ENCODE results near the gene CD86.
A peak's percentile ranks its signal among the peaks of the same experiment; 100 is the strongest.
"Not testable (repeated sequence)": the region's sequence is repeated elsewhere in the genome, so short reads cannot be mapped to it uniquely, and the experiment has no call there.

CD86 gene, protein sequence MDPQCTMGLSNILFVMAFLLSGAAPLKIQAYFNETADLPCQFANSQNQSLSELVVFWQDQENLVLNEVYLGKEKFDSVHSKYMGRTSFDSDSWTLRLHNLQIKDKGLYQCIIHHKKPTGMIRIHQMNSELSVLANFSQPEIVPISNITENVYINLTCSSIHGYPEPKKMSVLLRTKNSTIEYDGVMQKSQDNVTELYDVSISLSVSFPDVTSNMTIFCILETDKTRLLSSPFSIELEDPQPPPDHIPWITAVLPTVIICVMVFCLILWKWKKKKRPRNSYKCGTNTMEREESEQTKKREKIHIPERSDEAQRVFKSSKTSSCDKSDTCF

GRCh38 chr3:122055215-122055614 is at the start of gene CD86:
CD86 (plus strand) TSS chr3:122055362; CDS start chr3:122055490, 128 bp downstream.
- no peak for DNase-seq

DNA sequence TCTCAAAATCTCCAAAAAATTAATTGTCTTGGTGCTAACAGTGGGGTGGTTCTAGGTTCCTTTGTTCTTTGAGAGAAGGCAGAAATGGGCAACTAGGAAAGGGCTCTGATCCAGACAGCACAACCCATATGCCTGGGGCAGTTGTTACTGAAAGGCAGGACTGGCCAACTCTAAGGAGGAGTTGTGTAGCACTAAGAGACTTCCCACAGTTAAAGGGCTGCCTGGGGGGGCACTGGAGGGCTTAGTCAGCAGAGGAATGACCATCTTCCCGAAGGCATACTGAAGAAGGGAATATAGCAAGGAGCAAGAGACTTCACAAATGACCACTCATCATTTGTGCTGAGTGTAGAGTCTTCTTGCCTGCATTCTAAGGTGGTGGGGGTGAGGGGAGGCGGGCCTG is 48.9 kb upstream of the CD86 start:
- no peak for DNase-seq

- DNase-seq, result no peak
Measured at GRCh38 chr3:122008166-122008565, 47.0 kb upstream of the CD86 start.

DNA sequence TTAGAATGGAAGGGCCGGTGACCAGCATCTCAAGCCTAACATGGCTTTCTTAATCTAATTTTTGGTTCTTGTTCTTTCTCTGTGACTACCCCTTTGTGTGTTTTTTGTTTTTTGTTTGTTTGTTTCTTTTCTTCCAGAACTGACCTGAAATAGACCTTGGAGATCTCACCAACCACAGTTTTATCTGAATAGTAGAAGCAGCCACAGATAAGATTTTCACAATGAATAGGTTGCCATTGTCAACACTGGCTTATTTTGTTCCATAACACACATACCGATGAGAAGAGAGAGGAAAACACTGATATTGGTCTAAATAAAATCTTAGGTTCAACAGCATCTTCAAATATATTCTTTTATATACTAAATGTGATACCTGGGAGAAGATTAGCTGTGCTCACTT is 44.7 kb upstream of the CD86 start:
- no peak for DNase-seq

DNA sequence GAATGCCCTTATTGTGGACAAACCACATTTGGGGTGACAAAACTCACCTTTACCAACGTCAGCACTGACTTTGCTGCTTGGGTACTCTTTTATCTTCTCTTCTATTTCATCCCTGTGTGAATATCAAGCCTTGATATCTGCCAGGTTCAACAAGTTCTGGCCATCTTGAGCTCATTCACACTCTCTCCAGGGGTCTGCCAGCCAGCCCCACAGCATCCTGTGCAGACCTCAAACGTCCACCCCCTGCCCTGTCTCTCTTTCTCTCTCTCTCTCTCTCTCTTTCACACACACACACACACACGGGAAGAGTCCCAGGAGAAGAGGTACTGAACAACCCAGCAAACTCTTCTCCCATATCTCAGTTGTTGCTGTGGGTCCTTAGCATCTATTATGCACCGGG is 43.8 kb upstream of the CD86 start:
- DNase-seq, result no peak

DNA sequence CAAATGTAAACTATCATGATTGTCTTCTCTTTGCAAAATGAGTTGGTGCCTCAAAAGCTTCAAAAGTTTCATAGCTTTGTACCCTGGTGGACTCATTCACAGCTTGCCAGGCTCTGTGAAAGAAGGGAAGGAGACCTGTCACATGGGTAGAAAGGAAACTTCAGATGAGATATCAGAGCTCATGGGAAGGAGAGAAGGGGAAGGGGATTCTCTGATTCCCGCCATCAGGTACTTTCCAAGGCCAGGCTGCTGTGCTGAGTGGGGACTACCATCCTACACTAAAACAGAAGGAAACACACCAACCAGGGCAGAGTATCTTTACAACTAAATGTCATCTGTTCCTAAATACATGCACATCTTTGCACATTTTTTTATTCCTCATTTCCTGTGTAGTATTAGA is 42.3 kb upstream of the CD86 start:
- DNase-seq, result no peak

DNA sequence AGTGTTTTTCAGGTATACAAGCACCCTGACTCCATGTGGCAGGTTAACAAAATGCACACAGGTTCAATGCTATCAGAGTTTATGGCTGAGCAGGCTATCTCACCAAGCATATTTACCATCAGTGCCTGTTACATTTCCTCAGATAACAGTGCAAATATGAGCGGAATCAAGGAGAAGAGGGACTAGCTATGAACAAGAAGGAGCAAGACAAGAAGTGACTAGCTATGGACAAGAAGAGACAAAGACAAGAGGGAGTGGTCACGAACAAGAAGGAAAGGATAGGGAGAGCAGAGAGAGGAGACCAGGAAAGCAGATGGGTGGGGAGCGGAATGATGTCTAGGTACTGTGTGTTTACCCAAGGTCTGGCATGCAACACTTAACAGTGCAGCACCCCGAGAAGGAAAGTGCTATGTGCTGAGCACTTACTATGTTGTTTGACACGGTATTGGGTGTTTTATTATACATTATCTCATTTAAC is 41.7 kb upstream of the CD86 start:
- no peak for DNase-seq

GRCh38 chr3:122014741-122015140 is 40.4 kb upstream of the CD86 start:
- DNase-seq, result no peak

GRCh38 chr3:122019493-122019892 is 35.7 kb upstream of the CD86 start:
- no peak for DNase-seq

DNA sequence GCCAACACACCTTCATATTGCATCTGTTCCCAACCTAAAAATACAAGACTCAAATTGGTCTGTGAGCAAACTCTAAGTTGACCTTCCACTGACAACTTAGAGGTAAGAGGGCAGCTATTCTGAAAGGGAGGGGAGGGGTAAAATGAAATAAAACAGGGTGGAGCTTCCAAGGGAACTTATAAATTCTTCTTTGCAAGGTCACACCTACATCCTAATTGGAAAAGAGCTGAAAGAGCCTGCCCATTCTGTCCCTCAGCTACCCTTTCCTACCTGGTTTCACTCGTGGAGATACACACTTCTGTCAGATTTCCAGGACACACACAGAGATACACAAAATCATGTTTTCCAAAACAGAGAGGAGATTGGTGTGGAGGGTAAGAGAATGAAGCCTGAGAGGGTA is 34.1 kb upstream of the CD86 start:
- DNase-seq, result no peak

DNA sequence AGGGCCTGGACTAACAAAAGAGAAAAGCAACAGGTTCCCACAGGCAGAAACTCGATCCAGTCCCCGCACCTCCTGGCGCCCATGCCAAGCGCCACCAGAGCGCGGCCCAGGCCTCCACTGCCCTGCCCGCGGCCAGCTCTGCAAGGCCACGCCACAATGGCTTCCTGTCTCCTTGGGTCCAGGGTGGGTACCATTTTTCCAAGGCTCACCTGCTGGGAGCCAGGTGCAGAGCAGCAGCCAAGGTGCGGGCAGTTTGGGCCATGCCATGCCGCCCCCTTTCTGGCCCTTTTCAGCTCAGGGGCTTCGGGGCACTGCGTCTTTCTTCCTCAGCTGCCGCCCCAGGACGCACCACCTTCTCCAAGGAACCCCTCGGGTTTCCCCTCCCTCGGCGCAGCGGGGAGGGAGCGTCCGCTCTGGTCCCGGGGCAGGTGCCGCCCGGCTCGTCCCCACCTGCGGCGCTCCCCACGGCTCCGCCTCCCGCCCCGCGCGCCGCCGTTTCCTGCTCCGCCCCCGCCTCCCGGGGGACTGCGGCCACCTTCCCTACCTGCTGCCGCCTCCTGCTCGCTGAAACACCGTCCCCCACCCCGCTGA is 33.3 kb upstream of the CD86 start, which contains the start of gene ILDR1:
TSS of gene ILDR1 (minus strand) at position 437 of the 591 bp plus-strand sequence. CDS start at position 267, 170 bp downstream.
- DNase-seq, result no peak

DNA sequence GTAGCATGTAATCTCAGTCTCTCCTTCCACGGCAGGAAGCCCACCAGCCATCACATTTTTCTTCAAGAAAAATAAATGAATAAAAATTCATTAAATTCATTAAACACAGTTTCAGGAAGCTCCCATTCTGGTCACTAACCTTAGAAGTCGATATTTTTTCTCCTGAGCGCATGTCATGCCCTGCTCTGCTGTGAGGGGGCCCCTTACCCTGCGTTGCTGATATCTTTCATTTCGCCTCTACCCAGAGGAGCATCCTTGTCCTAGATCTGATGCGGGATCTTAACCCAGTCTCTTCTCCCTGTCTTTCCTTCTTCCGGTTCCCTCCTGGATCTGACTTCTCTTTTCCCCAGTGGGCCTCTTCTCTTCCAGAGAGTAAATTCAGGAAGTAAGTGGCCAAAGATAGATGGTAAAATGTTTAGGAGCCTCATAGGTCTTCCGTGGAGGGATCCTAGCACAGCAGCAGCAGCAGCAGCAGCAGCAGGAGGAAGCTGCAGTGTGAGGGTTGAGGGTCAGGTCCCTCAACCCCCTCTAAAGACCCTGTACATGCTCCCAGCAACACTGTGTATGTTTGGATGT is 31.7 kb upstream of the CD86 start:
- no peak for DNase-seq

DNA sequence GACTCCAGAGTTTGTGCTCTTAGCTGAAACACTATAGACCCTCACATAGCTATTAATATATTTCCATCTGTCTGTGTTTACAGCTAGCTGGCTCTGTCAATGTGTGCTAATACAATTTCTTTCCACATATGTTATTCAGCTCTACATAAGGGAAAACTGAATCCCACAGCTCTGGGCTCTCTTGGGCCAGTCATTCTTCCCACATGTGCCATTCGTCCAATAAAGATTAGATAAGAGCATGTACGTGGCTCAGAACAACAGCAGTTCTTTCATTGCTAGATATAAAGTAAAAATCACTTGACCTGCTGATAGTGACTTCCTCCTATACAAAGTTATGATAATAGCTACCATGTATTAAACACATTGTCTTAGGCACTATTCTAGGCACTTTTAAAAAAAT is 30.4 kb upstream of the CD86 start:
- DNase-seq, result no peak

DNA sequence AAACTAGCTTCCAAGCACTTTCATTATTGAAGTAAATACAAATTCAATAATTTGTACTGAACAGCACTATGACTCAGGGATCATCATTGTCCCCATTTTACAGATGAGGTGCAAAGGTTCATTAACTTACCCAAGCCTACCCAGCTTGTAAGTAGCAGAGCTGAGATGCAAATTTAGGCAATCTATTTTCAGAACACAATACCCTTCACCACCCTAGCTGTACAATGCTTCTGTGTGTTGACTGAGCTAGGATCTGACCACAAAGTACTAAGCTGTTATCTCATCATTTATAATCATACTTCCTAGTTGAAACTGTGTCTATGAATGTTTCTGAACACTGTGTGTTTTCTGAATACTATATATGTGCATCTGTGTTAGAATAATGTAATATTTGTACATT is 29.9 kb upstream of the CD86 start:
- DNase-seq, result no peak

GRCh38 chr3:122030381-122031122 is 24.6 kb upstream of the CD86 start:
- DNase-seq, result peak; percentile 42

DNA sequence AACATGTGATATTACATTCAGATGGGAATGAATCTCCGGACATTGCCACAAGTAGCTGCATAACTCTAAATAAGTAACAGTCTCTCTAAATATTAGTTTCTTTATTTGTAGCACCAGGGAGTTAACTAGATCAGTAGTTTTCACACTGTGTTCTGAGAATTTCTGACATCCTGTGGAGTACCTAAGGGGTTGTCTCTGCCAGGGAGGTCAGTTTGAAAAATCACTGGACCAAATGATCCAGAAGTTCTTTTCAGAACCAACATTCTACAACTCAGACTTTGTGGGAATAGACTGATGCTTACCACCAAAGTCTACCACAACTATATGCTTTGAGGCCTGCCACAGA is 24.1 kb upstream of the CD86 start:
- DNase-seq, result no peak

GRCh38 chr3:122032531-122032930 is 22.6 kb upstream of the CD86 start:
- no peak for DNase-seq

GRCh38 chr3:122033023-122033422 is 22.1 kb upstream of the CD86 start:
- no peak for DNase-seq

DNA sequence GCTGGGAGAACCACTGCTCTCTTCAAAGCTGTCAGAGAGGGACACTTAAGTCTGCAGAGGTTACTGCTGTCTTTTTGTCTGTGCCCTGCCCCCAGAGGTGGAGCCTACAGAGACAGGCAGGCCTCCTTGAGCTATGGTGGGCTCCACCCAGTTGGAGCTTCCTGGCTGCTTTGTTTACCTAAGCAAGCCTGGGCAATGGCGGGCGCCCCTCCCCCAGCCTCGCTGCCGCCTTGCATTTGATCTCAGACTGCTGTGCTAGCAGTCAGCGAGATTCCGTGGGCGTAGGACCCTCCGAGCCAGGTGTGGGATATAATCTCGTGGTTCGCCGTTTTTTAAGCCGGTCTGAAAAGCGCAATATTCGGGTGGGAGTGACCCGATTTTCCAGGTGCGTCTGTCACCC is 7.9 kb upstream of the CD86 start:
- DNase-seq, result not testable (repeated sequence)

GRCh38 chr3:122047773-122048172 is 7.4 kb upstream of the CD86 start:
- not testable (repeated sequence) for DNase-seq

GRCh38 chr3:122052968-122053367 is 2.2 kb upstream of the CD86 start:
- DNase-seq, result no peak

GRCh38 chr3:122057671-122058070 is 2.5 kb downstream of the CD86 start:
- no peak for DNase-seq

DNA sequence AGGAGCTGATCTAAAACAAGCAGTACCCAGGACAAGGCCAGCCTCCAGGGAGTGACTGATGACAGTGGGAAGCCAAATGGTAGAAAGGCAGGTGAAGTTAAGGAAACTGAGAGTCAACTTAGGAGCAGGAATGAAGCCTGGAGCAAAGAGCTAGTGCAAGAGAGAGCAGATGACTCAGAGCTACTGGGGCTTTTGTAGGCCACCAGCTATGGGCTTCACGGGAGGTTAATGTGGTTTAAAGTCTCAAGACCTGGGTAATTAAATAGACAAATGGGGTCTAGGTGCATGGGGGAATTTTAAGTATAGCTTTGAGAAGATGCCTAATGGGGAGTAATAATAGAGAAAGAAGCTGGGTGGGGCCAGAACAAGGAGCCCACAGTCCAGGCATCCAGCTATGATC is 3.1 kb downstream of the CD86 start:
- no peak for DNase-seq

Data from EL (cell line).